ENCODE results near the gene LCLAT1.

GRCh38 chr2:30566631-30567030 lies 119.6 kb downstream of the LCLAT1 start:
- TF ChIP-seq CTCF (IDR thresholded peaks at IDR 0.05) (no peak), EZH2 (IDR thresholded peaks at IDR 0.05; ENCODE audit: borderline replicate concordance, insufficient read depth, low read depth, low read length, poor library complexity, severe bottlenecking) (no peak)

All from B cell (primary cell).